ENCODE data around the gene UMOD.
A peak's percentile ranks its signal among the peaks of the same experiment; 100 is the strongest.

The UMOD gene

GRCh38 chr16:20300312-20301097, 52.0 kb downstream of the UMOD start:
- peak; percentile 66 for DNase-seq (ENCODE audit: low spot score)

GRCh38 chr16:20298452-20298851, 54.1 kb downstream of the UMOD start:
- no peak for DNase-seq (ENCODE audit: low spot score)

- DNase-seq (ENCODE audit: low spot score): no peak
Measured at GRCh38 chr16:20291208-20292206, 61.0 kb downstream of the UMOD start.

GRCh38 chr16:20289571-20289970, 62.9 kb downstream of the UMOD start:
- no peak for DNase-seq (ENCODE audit: low spot score)

DNA sequence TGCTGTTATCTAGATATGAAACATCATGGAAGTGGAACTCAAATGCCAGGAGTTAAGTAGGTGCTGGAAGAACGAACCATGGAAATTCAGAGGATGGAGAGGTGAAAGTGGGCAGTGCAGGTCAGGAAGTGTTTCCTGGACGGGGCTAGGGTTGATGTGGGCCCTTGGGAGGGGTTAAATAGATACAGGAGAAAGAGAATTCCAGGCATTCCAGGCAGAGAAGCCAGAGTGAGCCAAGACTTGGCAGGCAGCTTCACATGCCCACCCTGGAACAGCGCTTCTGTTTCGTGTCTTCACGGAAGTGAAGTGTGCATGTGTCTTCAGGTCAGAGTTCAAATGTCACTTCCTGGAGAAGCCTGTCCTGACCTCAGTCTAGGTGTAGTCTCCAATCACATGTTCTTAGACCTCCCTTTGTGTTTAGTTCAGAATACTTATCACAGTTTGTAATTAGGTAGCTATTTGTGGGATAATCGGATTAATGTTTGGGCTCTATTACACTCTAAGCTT, 66.5 kb downstream of the UMOD start:
- no peak for DNase-seq (ENCODE audit: low spot score)
